ENCODE measurements around the gene FAM13C. TPM values are rescaled to one million over a fixed set of nuclear protein-coding genes. Genes with fewer than 3 reads are reported as not detected.

Gene FAM13C
- total RNA-seq, 4 donors from 2014 or later, result 6.0 to 21.8 (median 10.5) TPM

GRCh38 chr10:59206204-59206720 lies 156.1 kb downstream of the FAM13C start:
- whole genome bisulfite sequencing, result 66% methylated on average over 5 of the region's 5 CpGs
- Histone ChIP-seq H3K36me3 (no peaks in the 10 kb centered on the region), H3K27ac (no peak overlapping the region)

More at GRCh38 chr10:59206204-59206720, 156.1 kb downstream of the FAM13C start:
- no peak for TF ChIP-seq POLR2AphosphoS5 (IDR thresholded peaks at IDR 0.05)
- TF ChIP-seq POLR2A (IDR thresholded peaks at IDR 0.05), result no peak
- TF ChIP-seq, protein P1, sequence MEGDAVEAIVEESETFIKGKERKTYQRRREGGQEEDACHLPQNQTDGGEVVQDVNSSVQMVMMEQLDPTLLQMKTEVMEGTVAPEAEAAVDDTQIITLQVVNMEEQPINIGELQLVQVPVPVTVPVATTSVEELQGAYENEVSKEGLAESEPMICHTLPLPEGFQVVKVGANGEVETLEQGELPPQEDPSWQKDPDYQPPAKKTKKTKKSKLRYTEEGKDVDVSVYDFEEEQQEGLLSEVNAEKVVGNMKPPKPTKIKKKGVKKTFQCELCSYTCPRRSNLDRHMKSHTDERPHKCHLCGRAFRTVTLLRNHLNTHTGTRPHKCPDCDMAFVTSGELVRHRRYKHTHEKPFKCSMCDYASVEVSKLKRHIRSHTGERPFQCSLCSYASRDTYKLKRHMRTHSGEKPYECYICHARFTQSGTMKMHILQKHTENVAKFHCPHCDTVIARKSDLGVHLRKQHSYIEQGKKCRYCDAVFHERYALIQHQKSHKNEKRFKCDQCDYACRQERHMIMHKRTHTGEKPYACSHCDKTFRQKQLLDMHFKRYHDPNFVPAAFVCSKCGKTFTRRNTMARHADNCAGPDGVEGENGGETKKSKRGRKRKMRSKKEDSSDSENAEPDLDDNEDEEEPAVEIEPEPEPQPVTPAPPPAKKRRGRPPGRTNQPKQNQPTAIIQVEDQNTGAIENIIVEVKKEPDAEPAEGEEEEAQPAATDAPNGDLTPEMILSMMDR (IDR thresholded peaks at IDR 0.05), result no peak
- no peak for TF ChIP-seq EP300 (IDR thresholded peaks at IDR 0.05)
- no peak for DNase-seq (ENCODE audit: low spot score in 2 of 2)
- Histone ChIP-seq H3K9me3 (no peaks in the 10 kb centered on the region), H3K4me3 (no peak overlapping the region), H3K27me3 (no peaks in the 10 kb centered on the region), H3K4me1 (no peaks in the 10 kb centered on the region)

Other genes starting within 250 kb of the FAM13C start
- gene PHYHIPL, start 185.9 kb downstream of the FAM13C start, total RNA-seq, result under 1 TPM in 3 of 4 donors, not detected in 1; 0.21 to 0.25 (median 0.24) TPM